ENCODE results near the gene ASMTL. TPM values are rescaled to one million over a fixed set of nuclear protein-coding genes. Genes with fewer than 3 reads are reported as not detected.

The ASMTL gene
- total RNA-seq, 2 donors from 2014 or later: 46.7 to 80.9 TPM

- Mint-ChIP-seq H3K36me3 (ENCODE audit: low read depth) (peaks cover 59% of the 10 kb centered on the region), H3K27ac (peak overlapping the region; percentile 79)
These were observed 61.9 kb downstream of the ASMTL start for GRCh38 chrX:1390621-1391369.

GRCh38 chrX:1389993-1390285, 62.8 kb downstream of the ASMTL start:
- Histone ChIP-seq H3K27me3 (ENCODE audit: control insufficient read depth, insufficient read depth, low read length, poor library complexity, severe bottlenecking) (no peaks in the 10 kb centered on the region), H3K27ac (ENCODE audit: low read depth, low read length) (no peak overlapping the region), H3K4me1 (ENCODE audit: control insufficient read depth, insufficient read depth, low read length) (peaks cover 3% of the 10 kb centered on the region), H3K9me3 (ENCODE audit: control insufficient read depth, low read length) (no peaks in the 10 kb centered on the region), H3K9ac (ENCODE audit: extremely low read depth, low read length, poor library complexity, severe bottlenecking) (no peak overlapping the region), H3K4me3 (ENCODE audit: low read length) (peak overlapping the region; percentile 98), H3K36me3 (ENCODE audit: control insufficient read depth, insufficient read depth, low read length) (peaks cover 60% of the 10 kb centered on the region)
- no peak for TF ChIP-seq CTCF (conservative IDR thresholded peaks at IDR 0.05)
- Mint-ChIP-seq H3K27me3 (ENCODE audit: insufficient read depth) (no peaks in the 10 kb centered on the region), H3K27ac (no peak overlapping the region), H3K4me1 (no peaks in the 10 kb centered on the region), H3K36me3 (ENCODE audit: low read depth) (peaks cover 60% of the 10 kb centered on the region), H3K4me3 (peak overlapping the region; percentile 90), H3K9me3 (no peaks in the 10 kb centered on the region)
- WGBS, 2 experiments (ENCODE audit: insufficient coverage in 1 of 2, insufficient read length in 1 of 2): 96% methylated on average over 6 to 10 of the region's 10 CpGs
- DNase-seq: peak; percentile 31

More at GRCh38 chrX:1390621-1391369, 61.9 kb downstream of the ASMTL start:
- Histone ChIP-seq H3K27me3 (ENCODE audit: control insufficient read depth, insufficient read depth, low read length, poor library complexity, severe bottlenecking) (no peaks in the 10 kb centered on the region), H3K4me1 (ENCODE audit: control insufficient read depth, insufficient read depth, low read length) (peaks cover 3% of the 10 kb centered on the region), H3K4me3 (ENCODE audit: low read length) (peak overlapping the region; percentile 98), H3K27ac (ENCODE audit: low read depth, low read length) (no peak overlapping the region), H3K36me3 (ENCODE audit: control insufficient read depth, insufficient read depth, low read length) (peaks cover 58% of the 10 kb centered on the region), H3K9me3 (ENCODE audit: control insufficient read depth, low read length) (no peaks in the 10 kb centered on the region), H3K9ac (ENCODE audit: extremely low read depth, low read length, poor library complexity, severe bottlenecking) (peak overlapping the region; percentile 95)
- peaks cover 4% of the 10 kb centered on the region for H3K4me1 Mint-ChIP-seq
- DNase-seq: peak; percentile 30
- WGBS, 2 experiments (ENCODE audit: insufficient coverage in 1 of 2, insufficient read length in 1 of 2): 59 to 69% methylated on average over 24 to 30 of the region's 30 CpGs
- H3K9me3 Mint-ChIP-seq: no peaks in the 10 kb centered on the region
- TF ChIP-seq CTCF (conservative IDR thresholded peaks at IDR 0.05): no peak
- no peaks in the 10 kb centered on the region for H3K27me3 Mint-ChIP-seq (ENCODE audit: insufficient read depth)
- H3K4me3 Mint-ChIP-seq: peak overlapping the region; percentile 90

GRCh38 chrX:1389181-1389992, 63.3 kb downstream of the ASMTL start:
- Histone ChIP-seq H3K36me3 (ENCODE audit: control insufficient read depth, insufficient read depth, low read length) (peaks cover 65% of the 10 kb centered on the region), H3K27me3 (ENCODE audit: control insufficient read depth, insufficient read depth, low read length, poor library complexity, severe bottlenecking) (no peaks in the 10 kb centered on the region), H3K4me3 (ENCODE audit: low read length) (peak overlapping the region; percentile 98), H3K9me3 (ENCODE audit: control insufficient read depth, low read length) (no peaks in the 10 kb centered on the region), H3K27ac (ENCODE audit: low read depth, low read length) (no peak overlapping the region), H3K4me1 (ENCODE audit: control insufficient read depth, insufficient read depth, low read length) (peaks cover 3% of the 10 kb centered on the region), H3K9ac (ENCODE audit: extremely low read depth, low read length, poor library complexity, severe bottlenecking) (no peak overlapping the region)
- TF ChIP-seq CTCF (conservative IDR thresholded peaks at IDR 0.05): no peak
- peak; percentile 36 for DNase-seq
- Mint-ChIP-seq H3K9me3 (no peaks in the 10 kb centered on the region), H3K4me1 (no peaks in the 10 kb centered on the region), H3K4me3 (peak overlapping the region; percentile 90), H3K27me3 (ENCODE audit: insufficient read depth) (no peaks in the 10 kb centered on the region), H3K36me3 (ENCODE audit: low read depth) (peaks cover 64% of the 10 kb centered on the region), H3K27ac (no peak overlapping the region)
- 96 to 97% methylated on average over 42 to 51 of the region's 51 CpGs for WGBS, 2 experiments (ENCODE audit: insufficient coverage in 1 of 2, insufficient read length in 1 of 2)
